Measurements from ENCODE around the gene PWWP2B. TPM values are rescaled to one million over a fixed set of nuclear protein-coding genes. Genes with fewer than 3 reads are reported as not detected.
A peak's percentile ranks its signal among the peaks of the same experiment; 100 is the strongest.

PWWP2B gene
- polyA plus RNA-seq, 2 of the 4 experiments (the other 2 are of a cell fraction) = 2.8 to 7.3 TPM

- Histone ChIP-seq H3K4me2 (peak overlapping the region; percentile 81), H3K9me3 (no peaks in the 10 kb centered on the region), H3K4me1 (peaks cover 48% of the 10 kb centered on the region), H3K4me3 (peak overlapping the region; percentile 5; the same call in 2 of the 3 replicates), H3K27ac (peak overlapping the region; percentile 47 to 92; a peak in 5 of 6 replicates)
- DNase-seq (ENCODE audit: low read depth in 1 of 2, low spot score in 1 of 2) (peak; percentile 73 to 85), FAIRE-seq (no peak), ATAC-seq (peak; percentile 35 to 69)
- WGBS (ENCODE audit: missing lambda C conversion rate) = 24% methylated on average over 6 of the region's 45 CpGs
- ChIA-PET CTCF (interaction anchor here (0.8 to 4.6 kb wide), 22 partner anchors 9 to 251 kb away, joined by 3 to 21 read pairs (median 4); no protein-coding TSS in a partner anchor), POLR2A (no interaction called here)
- TF ChIP-seq POLR2A (IDR thresholded peaks at IDR 0.05; ENCODE audit: low read length) (no peak), MYC (IDR thresholded peaks at IDR 0.05; ENCODE audit: borderline replicate concordance, low read length) (peak; percentile 84), GATA3 (IDR thresholded peaks at IDR 0.05; ENCODE audit: borderline replicate concordance) (no peak), PHF8 (IDR thresholded peaks at IDR 0.05; ENCODE audit: borderline replicate concordance, low read depth) (no peak), PBX3 (IDR thresholded peaks at IDR 0.05) (no peak), BHLHE40 (IDR thresholded peaks at IDR 0.05; ENCODE audit: low read depth, low read length) (peak; percentile 94), SMC3 (IDR thresholded peaks at IDR 0.05) (peak; percentile 99), REST (IDR thresholded peaks at IDR 0.05) (no peak), ZC3H11A (IDR thresholded peaks at IDR 0.05) (no peak), JUNB (IDR thresholded peaks at IDR 0.05) (no peak), ZNF302 (CRISPR knock-in tag; IDR thresholded peaks at IDR 0.05) (no peak), CHD2 (IDR thresholded peaks at IDR 0.05; ENCODE audit: low read length, partially characterized antibody) (peak; percentile 29), CBX8 (IDR thresholded peaks at IDR 0.05) (no peak), POLR2AphosphoS2 (conservative IDR thresholded peaks at IDR 0.05; ENCODE audit: low read length) (no peak), JUN (IDR thresholded peaks at IDR 0.05) (peak in 1 of 2 experiments; percentile 47; a peak in 1 of 5 replicates), EP300 (IDR thresholded peaks at IDR 0.05) (0 out of 5 replicates have a peak, but pooled peaks of 1 of the 2 experiments have one; percentile 13), MAFK (IDR thresholded peaks at IDR 0.05; ENCODE audit: partially characterized antibody) (peak; percentile 80), MAZ (IDR thresholded peaks at IDR 0.05; ENCODE audit: borderline replicate concordance, low read depth, low read length) (peak; percentile 71; the same call in 1 of the 2 replicates), RAD21 (conservative IDR thresholded peaks at IDR 0.05 in 1 of 2, IDR thresholded peaks at IDR 0.05 in 1 of 2) (peak; percentile 84 to 99)
- TF ChIP-seq, protein P1, sequence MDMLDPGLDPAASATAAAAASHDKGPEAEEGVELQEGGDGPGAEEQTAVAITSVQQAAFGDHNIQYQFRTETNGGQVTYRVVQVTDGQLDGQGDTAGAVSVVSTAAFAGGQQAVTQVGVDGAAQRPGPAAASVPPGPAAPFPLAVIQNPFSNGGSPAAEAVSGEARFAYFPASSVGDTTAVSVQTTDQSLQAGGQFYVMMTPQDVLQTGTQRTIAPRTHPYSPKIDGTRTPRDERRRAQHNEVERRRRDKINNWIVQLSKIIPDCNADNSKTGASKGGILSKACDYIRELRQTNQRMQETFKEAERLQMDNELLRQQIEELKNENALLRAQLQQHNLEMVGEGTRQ (IDR thresholded peaks at IDR 0.05) = no peak
- TF ChIP-seq, protein P2, sequence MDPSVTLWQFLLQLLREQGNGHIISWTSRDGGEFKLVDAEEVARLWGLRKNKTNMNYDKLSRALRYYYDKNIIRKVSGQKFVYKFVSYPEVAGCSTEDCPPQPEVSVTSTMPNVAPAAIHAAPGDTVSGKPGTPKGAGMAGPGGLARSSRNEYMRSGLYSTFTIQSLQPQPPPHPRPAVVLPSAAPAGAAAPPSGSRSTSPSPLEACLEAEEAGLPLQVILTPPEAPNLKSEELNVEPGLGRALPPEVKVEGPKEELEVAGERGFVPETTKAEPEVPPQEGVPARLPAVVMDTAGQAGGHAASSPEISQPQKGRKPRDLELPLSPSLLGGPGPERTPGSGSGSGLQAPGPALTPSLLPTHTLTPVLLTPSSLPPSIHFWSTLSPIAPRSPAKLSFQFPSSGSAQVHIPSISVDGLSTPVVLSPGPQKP (IDR thresholded peaks at IDR 0.05; ENCODE audit: low read depth, low read length) = no peak
- TF ChIP-seq, protein P3, sequence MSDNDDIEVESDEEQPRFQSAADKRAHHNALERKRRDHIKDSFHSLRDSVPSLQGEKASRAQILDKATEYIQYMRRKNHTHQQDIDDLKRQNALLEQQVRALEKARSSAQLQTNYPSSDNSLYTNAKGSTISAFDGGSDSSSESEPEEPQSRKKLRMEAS (IDR thresholded peaks at IDR 0.05) = peak; percentile 54; the same call in 1 of the 2 replicates
- TF ChIP-seq, protein P4, sequence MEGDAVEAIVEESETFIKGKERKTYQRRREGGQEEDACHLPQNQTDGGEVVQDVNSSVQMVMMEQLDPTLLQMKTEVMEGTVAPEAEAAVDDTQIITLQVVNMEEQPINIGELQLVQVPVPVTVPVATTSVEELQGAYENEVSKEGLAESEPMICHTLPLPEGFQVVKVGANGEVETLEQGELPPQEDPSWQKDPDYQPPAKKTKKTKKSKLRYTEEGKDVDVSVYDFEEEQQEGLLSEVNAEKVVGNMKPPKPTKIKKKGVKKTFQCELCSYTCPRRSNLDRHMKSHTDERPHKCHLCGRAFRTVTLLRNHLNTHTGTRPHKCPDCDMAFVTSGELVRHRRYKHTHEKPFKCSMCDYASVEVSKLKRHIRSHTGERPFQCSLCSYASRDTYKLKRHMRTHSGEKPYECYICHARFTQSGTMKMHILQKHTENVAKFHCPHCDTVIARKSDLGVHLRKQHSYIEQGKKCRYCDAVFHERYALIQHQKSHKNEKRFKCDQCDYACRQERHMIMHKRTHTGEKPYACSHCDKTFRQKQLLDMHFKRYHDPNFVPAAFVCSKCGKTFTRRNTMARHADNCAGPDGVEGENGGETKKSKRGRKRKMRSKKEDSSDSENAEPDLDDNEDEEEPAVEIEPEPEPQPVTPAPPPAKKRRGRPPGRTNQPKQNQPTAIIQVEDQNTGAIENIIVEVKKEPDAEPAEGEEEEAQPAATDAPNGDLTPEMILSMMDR (IDR thresholded peaks at IDR 0.05) = peak; percentile 97
Measured at GRCh38 chr10:132452651-132453469, 55.9 kb downstream of the PWWP2B start.
